Measurements from ENCODE around the gene SNCAIP.

The SNCAIP gene

GRCh38 chr5:122311497-122311960 is 508 bp upstream of the SNCAIP start:
- in situ Hi-C loops (cut with HindIII; ENCODE audit: low pct_ligation_motif_present, low pct_unique_long_range_greater_than_20kb, low sequenced_read_pairs) = no loop called here
- no peak for DNase-seq

- in situ Hi-C loops (cut with HindIII; ENCODE audit: low pct_ligation_motif_present, low pct_unique_long_range_greater_than_20kb, low sequenced_read_pairs) = no loop called here
- peak; percentile 0 for DNase-seq
These were observed 762 bp downstream of the SNCAIP start for GRCh38 chr5:122312591-122313406.

- no peak for DNase-seq
- in situ Hi-C loops (cut with HindIII; ENCODE audit: low pct_ligation_motif_present, low pct_unique_long_range_greater_than_20kb, low sequenced_read_pairs) = no loop called here
These were observed 2.0 kb downstream of the SNCAIP start for GRCh38 chr5:122314036-122314435.

GRCh38 chr5:122315521-122315920 is 3.5 kb downstream of the SNCAIP start:
- no peak for DNase-seq
- in situ Hi-C loops (cut with HindIII; ENCODE audit: low pct_ligation_motif_present, low pct_unique_long_range_greater_than_20kb, low sequenced_read_pairs) = no loop called here

- in situ Hi-C loops (cut with HindIII; ENCODE audit: low pct_ligation_motif_present, low pct_unique_long_range_greater_than_20kb, low sequenced_read_pairs) = no loop called here
- DNase-seq = no peak
These were observed 4.6 kb downstream of the SNCAIP start for GRCh38 chr5:122316656-122317055.

- in situ Hi-C loops (cut with HindIII; ENCODE audit: low pct_ligation_motif_present, low pct_unique_long_range_greater_than_20kb, low sequenced_read_pairs) = no loop called here
- DNase-seq = no peak
These were observed 7.9 kb downstream of the SNCAIP start for GRCh38 chr5:122319897-122320296.

- DNase-seq = no peak
- in situ Hi-C loops (cut with HindIII; ENCODE audit: low pct_ligation_motif_present, low pct_unique_long_range_greater_than_20kb, low sequenced_read_pairs) = no loop called here
These were observed 9.9 kb downstream of the SNCAIP start for GRCh38 chr5:122321921-122322320.

- DNase-seq = no peak
- in situ Hi-C loops (cut with HindIII; ENCODE audit: low pct_ligation_motif_present, low pct_unique_long_range_greater_than_20kb, low sequenced_read_pairs) = no loop called here
These were observed 10.9 kb downstream of the SNCAIP start for GRCh38 chr5:122322801-122323548.

GRCh38 chr5:122323738-122324137 is 11.7 kb downstream of the SNCAIP start:
- in situ Hi-C loops (cut with HindIII; ENCODE audit: low pct_ligation_motif_present, low pct_unique_long_range_greater_than_20kb, low sequenced_read_pairs) = no loop called here

GRCh38 chr5:122327110-122327509 is 15.1 kb downstream of the SNCAIP start:
- in situ Hi-C loops (cut with HindIII; ENCODE audit: low pct_ligation_motif_present, low pct_unique_long_range_greater_than_20kb, low sequenced_read_pairs) = no loop called here
- no peak for DNase-seq

More at GRCh38 chr5:122323738-122324137, 11.7 kb downstream of the SNCAIP start:
- DNase-seq = no peak

- in situ Hi-C loops (cut with HindIII; ENCODE audit: low pct_ligation_motif_present, low pct_unique_long_range_greater_than_20kb, low sequenced_read_pairs) = no loop called here
- DNase-seq = no peak
These were observed 18.8 kb downstream of the SNCAIP start for GRCh38 chr5:122330881-122331280.

GRCh38 chr5:122332599-122333555 is 20.8 kb downstream of the SNCAIP start:
- no peak for DNase-seq
- in situ Hi-C loops (cut with HindIII; ENCODE audit: low pct_ligation_motif_present, low pct_unique_long_range_greater_than_20kb, low sequenced_read_pairs) = no loop called here

- DNase-seq = no peak
These were observed 21.5 kb downstream of the SNCAIP start for GRCh38 chr5:122333564-122333963.

GRCh38 chr5:122339591-122339990 is 27.6 kb downstream of the SNCAIP start:
- in situ Hi-C loops (cut with HindIII; ENCODE audit: low pct_ligation_motif_present, low pct_unique_long_range_greater_than_20kb, low sequenced_read_pairs) = no loop called here
- DNase-seq = no peak

More at GRCh38 chr5:122333564-122333963, 21.5 kb downstream of the SNCAIP start:
- in situ Hi-C loops (cut with HindIII; ENCODE audit: low pct_ligation_motif_present, low pct_unique_long_range_greater_than_20kb, low sequenced_read_pairs) = no loop called here

- in situ Hi-C loops (cut with HindIII; ENCODE audit: low pct_ligation_motif_present, low pct_unique_long_range_greater_than_20kb, low sequenced_read_pairs) = no loop called here
- DNase-seq = no peak
These were observed 29.1 kb downstream of the SNCAIP start for GRCh38 chr5:122341087-122341486.

- in situ Hi-C loops (cut with HindIII; ENCODE audit: low pct_ligation_motif_present, low pct_unique_long_range_greater_than_20kb, low sequenced_read_pairs) = no loop called here
These were observed 30.2 kb downstream of the SNCAIP start for GRCh38 chr5:122342256-122342655.

GRCh38 chr5:122346897-122347581 is 35.0 kb downstream of the SNCAIP start:
- in situ Hi-C loops (cut with HindIII; ENCODE audit: low pct_ligation_motif_present, low pct_unique_long_range_greater_than_20kb, low sequenced_read_pairs) = no loop called here
- no peak for DNase-seq

More at GRCh38 chr5:122342256-122342655, 30.2 kb downstream of the SNCAIP start:
- DNase-seq = no peak

- in situ Hi-C loops (cut with HindIII; ENCODE audit: low pct_ligation_motif_present, low pct_unique_long_range_greater_than_20kb, low sequenced_read_pairs) = no loop called here
- DNase-seq = no peak
These were observed 38.5 kb downstream of the SNCAIP start for GRCh38 chr5:122350496-122350895.
